OCI-M2 (cell line): ENCODE data around the gene RPAP3.
A peak's percentile ranks its signal among the peaks of the same experiment; 100 is the strongest.
"Not testable (repeated sequence)": the region's sequence is repeated elsewhere in the genome, so short reads cannot be mapped to it uniquely, and the experiment has no call there.

Experiments
- DNase-seq: peaks from one replicate; lab custom pipeline; 2025; ENCODE audit not compliant: unreplicated experiment; lab: John Stamatoyannopoulos, UW

Gene RPAP3

DNA sequence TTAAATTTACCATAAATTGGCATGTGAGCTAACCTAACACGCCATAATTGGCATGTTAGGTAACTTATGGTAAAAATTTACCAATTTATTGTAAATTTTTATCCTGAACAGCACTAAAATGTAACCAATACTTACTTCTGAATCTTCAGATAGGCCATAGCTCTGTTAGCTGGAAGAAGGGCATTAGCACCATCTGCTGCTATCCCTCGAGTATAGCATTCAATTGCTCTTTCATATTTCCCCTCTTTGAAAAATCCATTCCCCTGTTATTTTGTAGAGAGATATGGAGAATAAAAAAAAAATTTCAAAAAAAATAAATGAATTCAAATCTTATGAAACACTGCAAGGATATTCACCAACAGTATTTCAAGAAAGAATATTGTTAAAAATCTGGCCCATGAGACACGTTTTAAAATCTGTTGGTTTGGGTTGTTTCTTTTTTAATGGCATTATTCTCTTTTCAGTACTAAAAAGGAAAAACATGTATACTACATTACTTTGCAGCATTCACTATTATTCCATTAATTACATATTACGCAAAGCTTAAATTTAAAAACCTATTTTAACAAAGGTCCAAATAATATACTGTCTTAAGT lies 19.1 kb downstream of the RPAP3 start:
- no peak for DNase-seq

DNA sequence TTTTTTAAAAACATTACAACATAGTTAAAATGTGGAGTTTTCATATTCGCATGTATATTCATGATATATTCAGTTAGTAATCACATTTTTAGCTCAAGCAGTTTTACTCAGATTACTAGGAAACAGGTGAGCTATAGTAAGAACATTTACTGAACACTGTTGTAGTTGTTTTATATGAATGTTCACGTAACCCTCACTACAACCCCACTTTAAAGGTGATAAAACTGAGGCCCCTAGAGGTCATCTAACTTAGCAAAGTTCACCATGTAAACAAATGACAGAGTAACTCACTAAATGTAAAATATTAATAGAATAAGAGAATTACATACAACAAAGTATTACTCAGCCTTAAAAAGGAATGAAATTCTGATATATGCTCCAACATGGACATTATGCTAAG lies 26.0 kb downstream of the RPAP3 start:
- DNase-seq, result no peak

DNA sequence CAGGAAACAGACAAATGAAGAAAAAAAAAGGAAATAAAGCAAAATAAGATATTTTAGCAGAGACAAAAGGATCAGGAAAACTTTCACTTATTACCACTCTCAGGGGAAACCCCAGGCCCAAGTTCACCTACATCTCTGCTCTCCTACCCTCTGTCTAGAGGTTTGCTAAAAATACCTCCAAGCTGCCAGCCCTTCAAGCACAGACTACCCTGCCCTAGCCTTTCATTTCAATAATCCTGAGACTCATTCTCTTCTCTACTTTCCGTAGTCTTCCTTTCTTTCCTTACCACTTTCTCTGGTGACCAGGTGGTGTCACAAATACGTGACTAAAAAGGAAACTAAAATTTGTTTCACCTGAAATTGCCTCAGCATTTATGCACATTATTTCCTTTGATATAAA lies 33.8 kb downstream of the RPAP3 start:
- no peak for DNase-seq

DNA sequence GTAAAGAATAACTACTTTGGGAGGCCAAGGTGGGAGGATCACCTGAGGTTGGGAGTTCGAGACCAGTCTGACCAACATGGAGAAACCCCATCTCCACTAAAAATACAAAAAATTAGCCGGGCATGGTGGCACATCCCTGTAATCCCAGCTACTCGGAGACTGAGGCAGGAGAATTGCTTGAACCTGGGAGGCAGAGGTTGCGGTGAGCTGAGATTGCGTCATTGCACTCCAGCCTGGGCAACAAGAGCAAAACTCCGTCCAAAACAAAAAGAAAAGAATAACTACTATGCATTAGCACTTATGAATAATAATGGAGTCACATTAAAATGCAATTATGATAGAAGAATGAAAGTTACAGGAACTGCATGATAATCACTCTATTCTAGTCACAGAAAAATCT lies 37.9 kb downstream of the RPAP3 start:
- not testable (repeated sequence) for DNase-seq

DNA sequence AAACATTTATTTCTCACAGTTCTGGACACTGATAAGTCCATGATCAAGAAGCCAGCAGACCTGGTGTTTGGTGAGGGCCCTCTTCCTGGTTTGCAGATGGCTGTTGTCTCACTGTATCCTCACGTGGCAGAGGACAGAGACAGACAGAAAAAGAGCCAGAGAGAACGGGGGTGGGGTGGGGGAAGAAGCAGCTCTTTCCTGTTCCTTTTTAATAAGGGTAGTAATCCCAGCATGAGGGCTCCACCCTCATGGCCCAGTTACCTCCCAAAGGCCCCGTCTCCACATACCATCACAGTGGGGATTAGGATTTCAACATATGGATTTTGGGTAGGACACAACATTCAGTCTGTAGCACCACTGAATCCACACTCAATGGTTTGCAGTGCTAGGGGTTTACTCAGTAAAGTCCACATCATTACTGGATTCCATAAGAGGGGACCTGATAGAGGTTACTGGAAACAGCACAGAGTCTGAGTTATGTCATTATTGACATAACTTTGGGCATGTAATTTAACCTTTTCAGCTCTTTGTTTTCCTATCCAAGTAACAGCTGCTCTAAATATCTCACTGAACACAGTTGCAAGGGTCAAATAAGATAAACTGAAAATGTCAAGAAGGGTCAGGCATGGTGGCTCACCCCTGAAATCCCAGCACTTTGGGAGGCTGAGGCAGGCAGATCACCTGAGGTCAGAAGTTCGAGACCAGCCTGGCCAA lies 53.2 kb downstream of the RPAP3 start:
- DNase-seq, result no peak

DNA sequence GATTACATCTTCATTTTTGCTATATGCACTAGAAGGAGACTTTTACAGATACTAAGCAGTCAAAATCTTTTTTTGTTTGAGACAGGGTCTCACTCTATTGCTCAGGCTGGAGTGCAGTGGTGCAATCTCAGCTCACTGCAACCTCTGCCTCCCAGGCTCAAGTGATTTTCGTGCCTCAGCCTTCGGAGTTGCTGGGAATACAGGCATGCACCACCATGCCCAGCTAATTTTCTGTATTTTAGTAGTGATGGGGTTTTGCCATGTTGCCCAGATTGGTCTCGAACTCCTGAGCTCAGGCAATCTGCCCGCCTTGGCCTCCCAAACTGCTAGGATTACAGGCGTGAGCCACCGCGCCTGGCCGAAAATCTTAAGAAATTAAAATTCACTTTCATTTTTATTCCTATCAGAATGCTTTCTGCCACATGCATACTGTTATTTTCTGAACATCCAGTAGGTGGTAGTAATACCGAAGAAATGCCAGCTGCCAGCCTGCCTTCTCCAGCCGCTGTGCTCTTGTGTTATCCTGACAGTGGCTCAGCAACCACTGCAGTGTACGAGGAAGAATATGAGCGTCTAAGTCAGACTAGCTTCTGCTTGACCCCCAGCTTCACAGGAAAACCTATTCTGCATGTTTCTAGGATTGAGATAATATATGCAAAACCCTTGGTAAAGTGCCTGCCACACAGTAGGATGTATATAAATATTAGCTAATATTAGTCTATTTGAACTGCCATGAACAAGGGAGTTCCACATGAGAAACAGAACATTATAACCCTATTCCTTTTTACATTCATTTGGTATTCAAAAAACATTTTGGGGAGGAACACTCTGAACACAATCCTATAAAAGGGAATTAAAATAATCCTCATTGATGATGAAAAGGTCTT lies 54.2 kb downstream of the RPAP3 start:
- peak; percentile 4 for DNase-seq

DNA sequence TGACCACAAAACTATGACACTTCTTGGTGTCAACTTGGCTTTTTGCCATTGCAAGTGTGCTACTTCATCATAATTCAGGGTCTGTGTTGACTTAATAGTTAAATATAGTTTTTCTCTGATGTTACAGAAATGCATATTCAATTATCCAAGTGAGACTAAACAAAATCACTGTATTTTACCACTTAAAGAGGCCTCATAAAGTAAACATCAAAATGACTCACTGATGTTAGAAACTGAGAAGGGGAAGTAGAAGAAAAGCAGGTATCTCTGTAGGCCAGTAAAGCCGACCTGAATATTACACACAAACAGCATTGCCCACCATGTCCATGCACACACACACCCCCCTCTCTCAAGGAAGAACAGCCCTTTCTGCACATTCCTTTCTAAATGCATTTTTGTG lies 55.4 kb downstream of the RPAP3 start:
- DNase-seq, result no peak

DNA sequence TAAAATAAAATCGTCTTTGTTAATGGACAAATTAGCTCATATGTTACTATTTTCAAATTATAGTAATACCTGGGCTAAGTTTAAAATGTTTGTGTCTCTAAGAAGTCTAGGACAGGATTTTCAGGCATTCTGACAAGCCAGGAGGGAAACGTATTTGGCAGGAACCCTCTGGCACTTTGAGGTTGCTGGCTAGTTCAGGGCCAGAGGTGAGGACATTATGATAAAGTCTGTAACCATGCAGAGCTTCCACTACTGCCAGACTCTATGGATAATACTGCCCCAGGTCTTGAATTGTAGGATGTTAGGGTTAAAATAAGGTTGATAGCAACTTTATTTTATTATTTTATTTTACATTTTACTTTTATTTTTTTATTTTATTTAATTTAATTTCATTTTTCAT lies 56.4 kb downstream of the RPAP3 start:
- no peak for DNase-seq

DNA sequence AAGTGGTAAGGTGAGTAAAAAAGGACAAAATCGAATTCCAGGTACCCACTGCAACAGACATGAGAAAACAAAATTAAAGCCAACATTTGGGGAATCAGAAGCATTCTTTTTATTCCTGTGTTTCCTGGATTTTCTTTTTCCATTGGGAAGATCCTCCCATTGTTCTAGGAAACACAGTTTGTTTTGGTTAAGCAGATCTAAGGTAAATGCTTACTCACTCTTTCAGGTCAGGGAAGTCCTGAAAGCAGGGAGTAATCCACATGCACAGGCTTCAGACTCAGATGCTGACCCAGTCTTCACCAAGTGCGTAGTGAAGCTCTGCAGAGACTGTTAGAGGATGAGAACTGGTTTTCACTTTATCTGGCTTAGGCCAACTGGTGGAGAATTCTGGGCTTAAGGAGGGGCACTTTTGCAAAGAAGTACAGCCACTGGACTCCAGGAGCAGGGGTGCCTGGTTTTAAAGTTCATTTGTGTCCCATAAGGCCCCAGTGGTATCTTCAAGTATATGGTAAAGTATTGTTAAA lies 57.7 kb downstream of the RPAP3 start:
- no peak for DNase-seq

DNA sequence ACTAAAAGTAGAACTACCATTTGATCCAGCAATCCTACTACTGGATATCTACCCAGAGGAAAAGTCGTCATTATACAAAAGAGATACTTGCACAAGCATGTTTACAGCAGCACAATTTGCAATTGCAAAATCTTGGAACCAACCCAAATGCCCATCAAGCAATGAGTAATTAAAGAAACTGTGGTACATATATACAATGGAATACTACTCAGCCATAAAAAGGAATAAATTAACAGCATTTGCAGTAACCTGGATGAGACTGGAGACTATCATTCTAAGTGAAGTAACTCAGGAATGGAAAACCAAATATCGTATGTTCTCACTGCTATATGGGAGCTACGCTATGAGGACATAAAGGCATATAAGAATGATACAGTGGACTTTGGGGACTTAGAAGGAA lies 63.5 kb downstream of the RPAP3 start:
- DNase-seq, result not testable (repeated sequence)

DNA sequence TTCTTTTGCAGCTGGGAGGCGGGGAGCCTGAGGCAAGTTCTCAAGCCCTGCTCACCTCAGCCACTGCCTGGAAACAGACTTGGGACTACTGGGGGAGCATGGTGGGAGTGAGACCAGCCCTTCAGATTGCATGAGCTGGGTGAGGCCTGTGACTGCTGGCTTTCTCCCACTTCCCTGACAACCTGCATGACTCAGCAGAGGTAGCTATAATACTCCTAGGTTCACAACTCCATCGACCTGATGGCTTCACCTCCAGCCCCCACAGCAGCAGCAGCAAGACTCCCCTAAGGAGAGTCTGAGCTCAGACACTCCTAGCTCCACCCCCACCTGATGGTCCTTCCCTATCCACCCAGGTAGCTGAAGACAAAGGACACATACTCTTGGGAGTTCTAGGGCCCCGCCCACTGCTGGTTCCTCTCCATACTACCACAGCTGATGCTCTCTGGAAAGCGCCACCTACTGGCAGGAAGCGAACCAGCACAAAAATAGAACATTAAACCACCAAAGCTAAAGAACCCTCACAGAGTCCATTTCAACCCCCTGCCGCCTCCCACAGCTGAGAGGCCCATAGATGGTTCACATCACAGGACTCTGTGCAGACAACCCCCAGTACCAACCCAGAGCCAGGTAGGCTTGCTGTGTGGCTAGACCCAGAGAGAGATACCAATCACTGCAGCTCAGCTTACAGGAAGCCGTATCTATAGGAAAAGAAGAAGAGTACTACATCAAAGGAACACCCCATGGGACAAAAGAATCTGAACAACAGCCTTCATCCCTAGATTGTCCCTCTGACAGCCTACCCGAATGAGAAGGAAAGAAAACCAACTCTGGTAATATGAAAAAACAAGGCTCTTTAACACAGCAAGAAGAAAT lies 68.7 kb downstream of the RPAP3 start:
- DNase-seq, result no peak

DNA sequence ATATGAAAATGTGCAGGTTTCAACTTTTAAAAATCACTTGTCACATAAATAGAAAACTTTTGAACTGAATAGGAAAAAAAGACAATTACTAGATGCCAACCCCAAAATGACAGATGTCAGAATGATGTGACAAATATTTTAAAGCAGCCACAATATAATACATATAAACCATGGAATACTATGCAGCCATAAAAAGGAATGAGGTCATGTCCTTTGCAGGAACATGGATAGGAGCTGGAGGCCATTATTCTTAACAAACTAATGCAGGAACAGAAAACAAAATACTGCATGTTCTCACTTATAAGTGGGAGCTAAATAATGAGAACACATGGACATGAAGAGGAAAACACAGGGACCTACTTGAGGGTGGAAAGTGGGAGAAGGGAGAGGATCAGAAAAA lies 70.1 kb downstream of the RPAP3 start:
- DNase-seq, result not testable (repeated sequence)

DNA sequence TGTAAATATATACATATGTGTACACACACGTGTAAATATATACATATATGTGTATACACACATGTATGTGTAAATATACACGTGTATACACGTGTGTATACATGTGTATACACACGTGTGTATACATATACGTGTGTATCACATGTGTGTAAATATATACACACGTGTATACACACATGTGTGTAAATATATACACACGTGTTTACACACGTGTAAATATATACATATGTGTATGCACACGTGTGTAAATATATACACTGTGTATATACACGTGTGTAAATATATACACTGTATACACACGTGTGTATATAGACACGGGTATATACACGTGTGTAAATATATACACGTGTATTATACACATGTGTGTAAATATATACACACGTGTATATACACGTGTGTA lies 71.7 kb downstream of the RPAP3 start:
- no peak for DNase-seq

DNA sequence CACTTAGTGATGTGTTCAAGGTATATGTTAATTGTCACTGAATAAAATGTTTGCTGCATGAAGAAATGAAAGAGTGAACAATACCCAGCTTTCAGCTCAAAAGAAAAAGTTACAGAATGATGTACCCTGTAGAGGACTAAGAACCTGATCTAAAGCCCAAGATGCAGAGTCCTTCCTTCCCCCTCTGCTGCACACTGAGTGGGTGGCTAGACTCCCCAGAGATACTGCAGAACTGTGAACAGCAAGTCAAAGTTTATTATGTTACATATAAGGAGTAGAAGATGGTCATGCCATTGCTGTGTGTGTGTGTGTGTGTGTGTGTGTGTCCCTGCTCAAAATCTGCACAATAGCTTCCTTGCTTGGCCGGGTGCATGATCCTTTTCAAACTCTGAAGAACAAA lies 83.9 kb downstream of the RPAP3 start:
- no peak for DNase-seq

DNA sequence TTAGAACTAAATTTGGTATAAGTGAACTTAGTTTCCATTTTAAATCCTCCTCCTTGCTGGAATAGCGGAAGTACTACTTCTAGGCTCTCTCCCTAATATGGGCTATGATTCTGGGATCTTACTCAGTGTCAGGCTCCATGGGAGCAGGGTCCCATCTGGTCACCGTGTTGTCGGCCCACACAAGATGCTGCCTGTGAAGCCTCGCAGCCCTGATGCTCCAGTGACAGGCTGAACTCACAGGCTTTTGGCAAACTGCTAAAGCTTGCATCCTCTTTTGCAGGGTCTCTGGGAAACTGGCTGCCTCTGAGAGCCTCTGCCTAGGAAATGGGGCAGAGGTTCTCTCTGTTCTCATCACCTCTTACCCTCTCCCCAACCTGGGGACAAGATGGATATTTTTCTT lies 88.4 kb downstream of the RPAP3 start:
- no peak for DNase-seq

DNA sequence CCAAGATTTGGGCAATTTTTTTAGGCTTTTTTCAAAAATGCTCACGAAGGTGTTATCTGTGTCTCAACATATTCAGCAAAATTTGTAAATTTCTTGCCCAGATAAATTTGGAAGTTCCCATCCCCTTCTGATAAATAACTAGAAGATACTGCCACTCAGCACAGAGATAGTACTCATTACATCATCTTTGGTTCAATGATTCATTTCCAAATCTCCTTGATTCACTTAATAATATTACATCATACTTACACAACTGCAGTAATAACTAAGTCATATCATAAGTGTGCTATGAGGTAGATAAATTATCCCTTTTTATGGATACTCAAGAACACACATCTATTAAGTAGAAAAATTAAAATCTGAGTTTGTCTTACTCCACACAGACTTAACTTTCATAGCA lies 89.4 kb downstream of the RPAP3 start:
- DNase-seq, result no peak

DNA sequence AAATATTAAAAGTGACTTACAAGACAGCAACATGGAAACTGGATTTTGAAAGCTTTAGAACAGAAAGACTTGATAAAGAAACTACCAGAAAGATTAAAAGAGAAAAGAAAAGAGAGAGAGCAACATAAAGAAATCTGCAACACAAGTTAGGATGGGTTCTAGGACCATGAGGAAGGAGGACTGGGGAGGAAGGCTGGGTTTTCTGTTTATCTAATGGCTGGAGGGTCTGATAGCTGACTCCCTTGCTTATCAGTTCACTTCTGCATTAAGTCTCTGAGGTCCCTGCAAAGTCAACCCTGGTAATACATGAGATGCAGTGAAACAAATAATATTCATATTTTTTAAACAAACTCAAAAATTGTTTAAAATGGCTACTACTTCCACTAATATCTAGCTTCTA lies 90.1 kb downstream of the RPAP3 start:
- no peak for DNase-seq

DNA sequence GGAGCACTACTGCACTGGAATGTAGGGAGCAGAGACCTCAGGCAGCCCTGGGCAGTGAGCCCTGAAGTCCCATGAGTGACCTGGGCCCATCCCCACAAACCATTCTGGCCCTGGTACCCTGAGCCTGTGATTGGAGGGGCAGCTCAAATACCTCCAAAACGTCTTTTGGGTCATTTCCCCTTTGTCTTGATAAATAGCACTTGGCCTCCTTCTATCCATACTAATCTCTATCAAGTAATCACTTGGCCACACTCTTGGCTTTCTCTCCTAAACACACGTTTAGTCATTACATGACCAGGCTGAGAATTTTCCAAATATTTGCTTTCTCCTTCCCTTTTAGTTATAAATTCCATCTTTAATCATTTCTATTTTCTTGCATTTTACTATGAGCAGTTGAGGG lies 91.3 kb downstream of the RPAP3 start:
- DNase-seq, result no peak

DNA sequence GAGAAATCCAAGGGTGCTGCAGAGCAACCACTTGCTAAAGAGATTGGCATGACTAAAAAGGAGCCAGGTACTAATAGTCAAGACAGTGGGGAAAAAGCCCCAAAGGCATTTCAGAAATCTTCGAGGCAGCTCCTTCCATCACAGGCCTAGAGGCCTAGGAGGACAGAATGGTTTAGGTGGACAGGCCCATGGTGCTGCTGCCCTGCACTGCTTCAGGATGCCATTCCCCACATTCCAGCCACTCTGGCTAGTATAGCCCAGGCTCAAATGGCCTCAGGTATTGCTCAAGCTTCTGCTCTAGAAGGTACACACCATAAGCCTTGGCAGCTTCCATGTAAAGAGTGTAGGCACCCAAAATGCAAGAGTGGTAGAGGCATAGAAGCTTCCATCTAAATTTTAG lies 92.9 kb downstream of the RPAP3 start:
- no peak for DNase-seq

DNA sequence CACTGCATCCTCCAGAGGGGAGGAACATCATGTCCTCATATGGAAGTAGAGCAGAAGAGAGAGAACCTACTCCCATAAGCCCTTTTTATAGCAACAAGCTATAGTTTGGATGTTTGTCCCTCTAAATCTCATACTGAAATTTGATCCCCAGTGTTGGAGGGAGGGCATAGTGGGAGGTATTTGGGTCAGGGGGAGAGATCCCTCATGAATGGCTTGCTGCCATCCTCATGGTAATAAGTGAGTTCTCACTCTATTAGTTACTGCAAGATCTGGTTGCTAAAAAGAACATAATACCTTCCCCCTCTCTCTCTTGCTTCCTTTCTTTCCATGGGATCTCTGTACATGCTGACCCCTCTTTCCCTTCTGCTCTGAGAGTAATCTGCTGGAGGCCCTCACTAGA lies 93.9 kb downstream of the RPAP3 start:
- no peak for DNase-seq
